Activated T-helper 2 cell treated with anti-CD3 and anti-CD28 coated beads, Interferon-gamma antibody, Interleukin-2, Interleukin-4, amounts not matched to agents 10 μg/mL and 5 μg/mL and 100 μg/mL, durations not matched to agents 14 hours and 24 hours and 36 hours (primary cell): ENCODE measurements around the gene KRTAP5-6. TPM values are rescaled to one million over a fixed set of nuclear protein-coding genes. Genes with fewer than 3 reads are reported as not detected.

Experiments
- DNase-seq: peaks from one replicate; pipeline ENCODE4 v3.0.0; 2021; ENCODE audit warnings: low spot score
- H3K27ac Mint-ChIP-seq: one replicate; pipeline ENCODE4 v1.8.0; 2021; ENCODE audit warnings: mixed read lengths
- H3K27me3 Mint-ChIP-seq: one replicate; pipeline ENCODE4 v1.8.0; 2021; ENCODE audit warnings: low read depth, mixed read lengths
- H3K36me3 Mint-ChIP-seq: one replicate; pipeline ENCODE4 v1.8.0; 2021; ENCODE audit warnings: low read depth, mixed read lengths
- H3K4me1 Mint-ChIP-seq: one replicate; pipeline ENCODE4 v1.8.0; 2021; ENCODE audit warnings: low read depth, mixed read lengths
- H3K4me3 Mint-ChIP-seq: one replicate; pipeline ENCODE4 v1.8.0; 2021; ENCODE audit warnings: low read depth, mild to moderate bottlenecking, moderate library complexity, mixed read lengths
- H3K9me3 Mint-ChIP-seq: one replicate; pipeline ENCODE4 v1.8.0; 2021; ENCODE audit warnings: mixed read lengths
- intact Hi-C: fragments of 100-400 bp; cut with micrococcal nuclease; formaldehyde crosslinking; loops from one replicate; pipeline ENCODE4 v1.15.1; 2023
- total RNA-seq: library from RNA; stranded (reverse); gene quantifications from 2 replicates; pipeline ENCODE4 v1.2.3, GENCODE V29; 2022

Gene KRTAP5-6
- not detected in 2 replicates for total RNA-seq

GRCh38 chr11:1696608-1697570, at the start of gene KRTAP5-6:
TSS of gene KRTAP5-6 (plus strand) at chr11:1697195. CDS start at chr11:1697246, 51 bp downstream.
- no peaks in the 10 kb centered on the region for H3K36me3 Mint-ChIP-seq

DNA sequence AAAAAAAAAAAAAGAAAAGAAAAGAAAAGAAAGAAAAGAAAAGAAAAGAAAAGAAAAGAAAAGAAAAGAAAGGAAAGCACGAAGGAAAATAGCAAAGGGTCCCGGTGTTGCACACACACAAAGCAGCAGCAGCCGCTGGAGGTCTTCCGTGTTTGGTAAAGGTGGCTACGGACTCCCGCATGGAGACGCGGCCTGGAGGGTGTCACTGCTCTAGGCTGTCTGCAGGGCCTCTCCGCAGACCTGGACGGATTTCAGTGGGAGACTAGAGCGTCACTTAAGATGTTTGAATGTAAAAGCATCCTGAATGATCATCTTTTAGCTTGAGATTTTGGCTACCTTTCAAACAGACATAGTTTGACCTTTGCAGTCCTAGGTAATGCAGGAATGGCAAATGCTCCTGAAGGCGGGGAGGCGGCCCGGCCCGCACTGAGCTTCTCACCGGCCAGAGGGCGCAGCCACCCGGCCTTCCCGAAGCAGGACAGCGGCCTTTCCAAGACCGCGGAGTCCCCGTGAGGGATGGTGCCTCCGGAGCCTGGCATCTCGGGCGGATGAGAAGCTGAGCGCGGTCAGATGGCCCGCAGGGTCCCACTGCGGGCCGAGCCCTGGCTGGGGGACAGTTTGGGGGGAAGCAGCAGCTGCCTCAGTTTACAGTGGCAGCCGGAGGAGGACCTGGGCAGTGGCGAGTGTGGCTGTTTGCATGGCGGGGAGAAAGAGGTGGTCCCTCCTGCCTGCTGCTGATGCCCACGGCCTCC, 48.9 kb upstream of the KRTAP5-6 start:
- H3K4me3 Mint-ChIP-seq = no peak overlapping the region
- intact Hi-C loops = no loop called here
- no peaks in the 10 kb centered on the region for H3K9me3 Mint-ChIP-seq
- no peaks in the 10 kb centered on the region for H3K4me1 Mint-ChIP-seq
- H3K36me3 Mint-ChIP-seq = no peaks in the 10 kb centered on the region
- no peak overlapping the region for H3K27ac Mint-ChIP-seq
- H3K27me3 Mint-ChIP-seq = peaks cover 2% of the 10 kb centered on the region
- DNase-seq = no peak

More at GRCh38 chr11:1696608-1697570, at the start of gene KRTAP5-6:
- Mint-ChIP-seq H3K4me3 (no peak within 1 kb of the TSS), H3K4me1 (peaks cover 11% of the 10 kb centered on the region), H3K9me3 (peaks cover 8% of the 10 kb centered on the region), H3K27ac (no peak within 1 kb of the TSS), H3K27me3 (peaks cover 10% of the 10 kb centered on the region)
- DNase-seq = no peak
- intact Hi-C loops = loop anchor here (10.0 kb wide), 1 partner anchor 458 kb away; no protein-coding TSS in a partner anchor

GRCh38 chr11:1648653-1649420, 48.2 kb upstream of the KRTAP5-6 start:
- Mint-ChIP-seq H3K4me3 (no peak overlapping the region), H3K27me3 (peaks cover 2% of the 10 kb centered on the region), H3K36me3 (no peaks in the 10 kb centered on the region), H3K27ac (no peak overlapping the region), H3K9me3 (no peaks in the 10 kb centered on the region), H3K4me1 (no peaks in the 10 kb centered on the region)
- no peak for DNase-seq
- intact Hi-C loops = no loop called here

- H3K27ac Mint-ChIP-seq = no peak overlapping the region
- no peak for DNase-seq
- intact Hi-C loops = loop anchor here (5.0 kb wide), 1 partner anchor 42 kb away; no protein-coding TSS in a partner anchor
- H3K9me3 Mint-ChIP-seq = no peaks in the 10 kb centered on the region
- H3K4me3 Mint-ChIP-seq = no peak overlapping the region
- peaks cover 6% of the 10 kb centered on the region for H3K27me3 Mint-ChIP-seq
- H3K36me3 Mint-ChIP-seq = no peaks in the 10 kb centered on the region
- H3K4me1 Mint-ChIP-seq = no peaks in the 10 kb centered on the region
Measured at GRCh38 chr11:1650034-1650917, 46.7 kb upstream of the KRTAP5-6 start.

DNA sequence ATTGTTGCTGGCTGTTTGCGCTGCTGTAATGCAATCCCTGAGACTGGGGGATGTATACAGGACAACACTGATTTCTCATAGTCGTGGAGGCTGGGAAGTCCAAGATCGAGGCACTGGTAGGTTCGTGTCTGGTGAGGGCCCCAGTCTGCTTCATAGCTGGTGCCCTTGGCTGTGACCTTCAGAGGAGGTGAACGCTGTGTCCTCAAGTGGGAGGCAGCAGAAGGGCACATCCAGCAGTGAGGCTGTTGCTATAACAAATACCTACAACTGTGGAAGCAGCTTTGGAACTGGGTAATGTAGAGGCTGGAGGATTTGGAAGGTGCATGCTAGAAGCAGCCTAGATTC, 46.1 kb upstream of the KRTAP5-6 start:
- Mint-ChIP-seq H3K27ac (no peak overlapping the region), H3K4me3 (no peak overlapping the region), H3K27me3 (peaks cover 6% of the 10 kb centered on the region), H3K4me1 (no peaks in the 10 kb centered on the region), H3K36me3 (no peaks in the 10 kb centered on the region), H3K9me3 (no peaks in the 10 kb centered on the region)
- DNase-seq = no peak
- intact Hi-C loops = loop anchor here (5.0 kb wide), 1 partner anchor 41 kb away; no protein-coding TSS in a partner anchor

DNA sequence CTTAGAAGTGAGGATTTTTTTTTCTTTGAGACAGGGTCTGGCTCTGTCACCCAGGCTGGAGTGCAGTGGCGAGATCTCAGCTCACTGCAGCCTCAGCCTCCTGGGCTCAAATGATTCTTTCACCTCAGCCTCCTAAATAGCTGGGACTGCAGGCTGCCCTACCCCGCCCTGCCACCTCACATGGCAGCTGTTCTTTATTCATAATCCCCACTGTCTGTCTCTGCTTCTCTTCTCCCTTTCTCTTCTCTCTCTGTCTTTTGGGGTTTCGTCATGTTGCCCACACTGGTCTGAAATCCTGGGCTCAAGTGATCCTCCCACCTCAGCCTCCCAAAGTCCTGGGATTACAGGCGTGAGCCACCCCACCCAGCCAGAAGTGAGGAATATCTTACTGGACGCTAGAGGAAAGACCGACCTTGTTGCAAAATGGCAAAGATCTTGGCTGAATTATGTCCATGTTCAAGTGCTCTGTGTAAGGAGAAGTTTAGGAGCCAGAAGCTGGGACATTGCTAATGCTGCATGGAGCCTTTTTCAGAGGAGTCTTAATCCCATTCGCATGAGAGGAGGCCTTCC, 45.5 kb upstream of the KRTAP5-6 start:
- intact Hi-C loops = loop anchor here (5.0 kb wide), 1 partner anchor 41 kb away; no protein-coding TSS in a partner anchor
- DNase-seq = no peak
- Mint-ChIP-seq H3K36me3 (no peaks in the 10 kb centered on the region), H3K4me1 (no peaks in the 10 kb centered on the region), H3K27ac (no peak overlapping the region), H3K9me3 (no peaks in the 10 kb centered on the region), H3K27me3 (peaks cover 6% of the 10 kb centered on the region), H3K4me3 (no peak overlapping the region)

- H3K9me3 Mint-ChIP-seq = no peaks in the 10 kb centered on the region
- DNase-seq = no peak
- H3K36me3 Mint-ChIP-seq = no peaks in the 10 kb centered on the region
- H3K4me3 Mint-ChIP-seq = no peak overlapping the region
- H3K27me3 Mint-ChIP-seq = peaks cover 6% of the 10 kb centered on the region
- intact Hi-C loops = loop anchor here (5.0 kb wide), 1 partner anchor 40 kb away; no protein-coding TSS in a partner anchor
- H3K27ac Mint-ChIP-seq = no peak overlapping the region
- H3K4me1 Mint-ChIP-seq = no peaks in the 10 kb centered on the region
Measured at GRCh38 chr11:1652026-1652425, 45.0 kb upstream of the KRTAP5-6 start.

DNA sequence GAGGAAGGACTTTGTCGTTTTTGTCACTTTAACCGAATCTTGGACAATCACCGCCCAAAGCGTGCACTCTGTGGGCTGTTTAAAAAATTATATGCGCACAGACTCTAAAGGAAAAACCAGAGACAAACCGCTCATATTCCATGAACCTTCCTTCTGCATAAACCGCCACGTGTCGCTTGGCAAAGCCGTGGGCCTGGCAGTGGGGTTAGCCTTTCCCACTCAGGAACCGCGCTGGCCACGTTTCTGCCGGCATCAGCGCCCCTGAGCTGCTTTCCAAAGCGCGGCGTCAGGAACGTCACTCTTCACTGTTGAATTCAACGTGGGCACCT, 44.6 kb upstream of the KRTAP5-6 start:
- H3K27ac Mint-ChIP-seq = no peak overlapping the region

GRCh38 chr11:1652771-1653540, 44.0 kb upstream of the KRTAP5-6 start:
- H3K9me3 Mint-ChIP-seq = no peaks in the 10 kb centered on the region
- no peaks in the 10 kb centered on the region for H3K36me3 Mint-ChIP-seq
- no peak overlapping the region for H3K4me3 Mint-ChIP-seq
- intact Hi-C loops = loop anchor here (5.0 kb wide), 1 partner anchor 39 kb away; no protein-coding TSS in a partner anchor
- peak; percentile 61 for DNase-seq
- no peak overlapping the region for H3K27ac Mint-ChIP-seq
- peaks cover 6% of the 10 kb centered on the region for H3K27me3 Mint-ChIP-seq
- H3K4me1 Mint-ChIP-seq = no peaks in the 10 kb centered on the region

More for the DNA sequence above, 44.6 kb upstream of the KRTAP5-6 start:
- Mint-ChIP-seq H3K9me3 (no peaks in the 10 kb centered on the region), H3K36me3 (no peaks in the 10 kb centered on the region), H3K27me3 (peaks cover 6% of the 10 kb centered on the region), H3K4me3 (no peak overlapping the region), H3K4me1 (no peaks in the 10 kb centered on the region)
- no peak for DNase-seq
- intact Hi-C loops = loop anchor here (5.0 kb wide), 1 partner anchor 40 kb away; no protein-coding TSS in a partner anchor

- Mint-ChIP-seq H3K27me3 (peaks cover 8% of the 10 kb centered on the region), H3K4me3 (no peak overlapping the region), H3K36me3 (no peaks in the 10 kb centered on the region), H3K9me3 (no peaks in the 10 kb centered on the region), H3K27ac (no peak overlapping the region), H3K4me1 (no peaks in the 10 kb centered on the region)
- no peak for DNase-seq
- intact Hi-C loops = loop anchor here (5.0 kb wide), 1 partner anchor 39 kb away; no protein-coding TSS in a partner anchor
Measured at GRCh38 chr11:1653541-1654387, 43.2 kb upstream of the KRTAP5-6 start.
